Mammary epithelial cell (primary cell): ENCODE measurements around the gene ALPK3.

ENCODE experiments used
- EZH2 ChIP-seq: IDR thresholded peaks from 2 replicates; pipeline ENCODE4 v1.6.1; 2012; ENCODE audit warnings: low read length, inconsistent platforms, borderline replicate concordance
- TF ChIP-seq, protein P1 (sequence below), 2 donors: IDR thresholded peaks in 1 of 2; conservative IDR thresholded peaks in 1 of 2; 2 replicates each; pipeline ENCODE4 v1.5.1; 2011 to 2012; ENCODE audit warnings: inconsistent platforms in 2 of 2, low read length in 2 of 2, mild to moderate bottlenecking in 2 of 2, control low read depth in 1 of 2, low read depth in 1 of 2; ENCODE audit not compliant: insufficient read depth in 1 of 2; ENCODE audit errors: extremely low read depth in 1 of 2

DNA sequence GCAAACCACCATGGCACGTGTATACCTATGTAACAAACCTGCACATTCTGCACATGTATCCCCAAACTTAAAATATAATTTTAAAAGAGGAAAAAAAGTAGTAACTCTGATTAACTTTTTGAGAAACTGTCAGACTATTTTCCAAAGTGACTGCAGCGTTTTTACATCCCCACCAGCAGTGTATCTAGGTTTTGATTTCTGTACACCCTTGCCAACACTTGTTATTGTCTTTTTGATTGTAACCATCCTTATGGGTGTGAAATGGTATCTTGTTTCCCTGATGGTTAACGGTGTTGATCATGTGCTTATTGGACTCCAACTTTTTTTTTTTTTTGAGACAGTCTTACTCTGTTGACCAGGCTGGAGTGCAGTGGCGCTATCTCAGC, 23.0 kb upstream of the ALPK3 start:
- TF ChIP-seq, protein P1, sequence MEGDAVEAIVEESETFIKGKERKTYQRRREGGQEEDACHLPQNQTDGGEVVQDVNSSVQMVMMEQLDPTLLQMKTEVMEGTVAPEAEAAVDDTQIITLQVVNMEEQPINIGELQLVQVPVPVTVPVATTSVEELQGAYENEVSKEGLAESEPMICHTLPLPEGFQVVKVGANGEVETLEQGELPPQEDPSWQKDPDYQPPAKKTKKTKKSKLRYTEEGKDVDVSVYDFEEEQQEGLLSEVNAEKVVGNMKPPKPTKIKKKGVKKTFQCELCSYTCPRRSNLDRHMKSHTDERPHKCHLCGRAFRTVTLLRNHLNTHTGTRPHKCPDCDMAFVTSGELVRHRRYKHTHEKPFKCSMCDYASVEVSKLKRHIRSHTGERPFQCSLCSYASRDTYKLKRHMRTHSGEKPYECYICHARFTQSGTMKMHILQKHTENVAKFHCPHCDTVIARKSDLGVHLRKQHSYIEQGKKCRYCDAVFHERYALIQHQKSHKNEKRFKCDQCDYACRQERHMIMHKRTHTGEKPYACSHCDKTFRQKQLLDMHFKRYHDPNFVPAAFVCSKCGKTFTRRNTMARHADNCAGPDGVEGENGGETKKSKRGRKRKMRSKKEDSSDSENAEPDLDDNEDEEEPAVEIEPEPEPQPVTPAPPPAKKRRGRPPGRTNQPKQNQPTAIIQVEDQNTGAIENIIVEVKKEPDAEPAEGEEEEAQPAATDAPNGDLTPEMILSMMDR (conservative IDR thresholded peaks at IDR 0.05 in 1 of 2, IDR thresholded peaks at IDR 0.05 in 1 of 2; ENCODE audit: extremely low read depth in 1 of 2, insufficient read depth in 1 of 2, low read depth in 1 of 2, low read length in 2 of 2) = no peak
- TF ChIP-seq EZH2 = no peak
